GM19395 (cell line): ENCODE results near the gene C10orf53.
"Not testable (repeated sequence)": the region's sequence is repeated elsewhere in the genome, so short reads cannot be mapped to it uniquely, and the experiment has no call there.

Experiments used
- ATAC-seq: cut with Tn5 transposase; IDR thresholded peaks from one replicate; pipeline ENCODE4 v1.9.1; 2021; ENCODE audit warnings: mild to moderate bottlenecking, moderate library complexity; ENCODE audit not compliant: unreplicated experiment

The C10orf53 gene

DNA sequence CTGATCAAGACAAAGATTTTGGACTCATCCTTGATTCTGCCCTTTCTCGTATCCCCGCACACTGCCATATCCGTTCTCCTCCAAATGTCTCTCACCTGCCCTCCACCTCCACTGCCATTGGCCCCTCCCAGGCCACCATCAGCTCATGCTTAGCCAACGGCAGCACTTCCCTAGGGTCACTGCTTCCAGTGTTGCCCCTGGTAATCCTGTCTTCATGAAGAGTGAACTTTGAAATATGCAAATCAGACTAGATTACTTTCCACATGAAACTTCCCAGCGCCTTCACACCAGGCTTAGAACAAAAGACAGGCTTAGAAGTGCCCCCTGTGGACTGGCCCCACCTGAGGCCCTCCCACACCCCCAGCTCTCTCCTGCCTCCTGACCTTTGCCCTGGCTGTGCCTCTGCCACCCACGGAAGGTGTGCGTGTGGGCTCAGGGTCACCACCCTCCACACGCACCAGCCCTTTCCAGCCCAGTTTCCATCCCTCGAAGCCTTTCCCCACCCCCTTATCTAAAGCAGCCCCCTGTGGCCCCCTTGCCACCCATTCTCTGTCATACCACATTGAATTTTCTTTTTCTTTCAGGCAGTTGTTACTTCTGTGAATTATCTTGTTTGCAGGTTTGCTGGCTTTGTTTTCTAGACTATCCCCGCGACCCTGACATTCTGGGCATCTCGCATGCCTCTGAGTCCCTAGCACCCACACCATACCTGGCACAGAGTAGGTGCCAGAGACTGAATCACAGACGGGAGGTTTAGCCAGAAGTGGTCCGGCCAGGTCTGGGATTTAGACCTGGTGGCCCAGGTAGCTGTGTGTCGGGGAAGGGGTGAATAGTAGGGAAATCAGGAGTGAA is 26.8 kb upstream of the C10orf53 start:
- no peak for ATAC-seq

DNA sequence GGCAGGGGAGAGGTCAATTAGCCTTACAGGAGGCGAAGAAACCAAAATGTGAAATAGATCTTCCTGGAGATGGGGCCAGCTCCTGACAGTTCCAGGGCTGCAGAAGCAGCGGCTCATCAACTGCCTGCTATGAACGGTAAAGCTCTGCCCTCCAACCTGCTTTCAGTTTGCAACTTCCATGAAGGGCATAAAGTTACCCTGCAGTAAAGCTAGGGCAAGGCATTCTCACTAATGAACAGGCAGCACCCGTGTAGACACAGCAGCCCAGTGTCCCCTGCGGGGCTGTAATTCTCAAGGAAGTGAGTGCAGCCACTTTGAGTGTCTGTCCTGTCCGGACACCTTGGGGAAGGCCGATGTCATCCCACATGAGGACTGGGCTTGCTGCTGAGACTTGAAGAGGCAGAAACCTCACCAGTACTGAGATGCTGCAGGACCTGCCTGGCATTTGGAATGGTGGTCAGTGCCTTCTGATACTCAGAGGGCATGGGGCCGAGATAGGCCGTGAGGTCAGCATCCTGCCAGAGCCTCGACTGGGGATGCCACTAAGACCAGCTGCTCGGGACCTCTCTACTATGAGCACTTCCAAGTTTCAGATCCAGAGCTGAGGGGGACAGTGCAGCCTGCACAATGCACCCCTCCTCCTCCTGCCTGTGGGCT is 26.1 kb upstream of the C10orf53 start:
- ATAC-seq: no peak

DNA sequence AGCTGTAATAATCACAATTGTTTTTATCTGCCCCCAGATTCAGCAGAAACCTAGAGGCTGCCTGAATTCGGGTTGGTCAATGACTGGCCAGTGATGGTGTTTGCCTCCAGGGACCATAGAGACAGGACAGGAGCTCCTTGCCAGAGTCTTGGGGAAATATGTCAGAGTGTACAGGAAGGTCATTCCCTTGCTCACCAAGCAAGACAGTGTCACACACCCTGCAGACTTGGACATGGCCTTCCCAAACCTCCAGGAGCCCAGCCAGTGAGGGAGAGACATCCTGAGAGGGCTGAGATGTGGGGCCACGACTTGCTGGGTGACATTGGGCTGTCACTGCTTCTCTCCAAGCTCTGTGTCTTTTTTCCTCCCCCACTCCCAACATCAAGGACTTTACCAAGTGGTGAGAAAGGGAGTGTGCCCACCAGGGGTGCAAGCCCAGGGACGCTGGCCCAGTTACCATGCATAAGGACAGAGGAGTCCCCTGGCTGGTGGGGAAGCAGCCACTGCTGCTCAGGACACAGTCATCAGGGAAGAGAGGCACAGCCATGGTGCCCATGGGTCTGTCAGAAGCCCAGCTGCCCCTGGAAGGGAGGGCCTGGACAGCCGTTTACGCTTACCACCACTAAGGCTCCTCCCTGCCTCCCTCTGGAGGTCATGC is 25.3 kb upstream of the C10orf53 start:
- no peak for ATAC-seq

DNA sequence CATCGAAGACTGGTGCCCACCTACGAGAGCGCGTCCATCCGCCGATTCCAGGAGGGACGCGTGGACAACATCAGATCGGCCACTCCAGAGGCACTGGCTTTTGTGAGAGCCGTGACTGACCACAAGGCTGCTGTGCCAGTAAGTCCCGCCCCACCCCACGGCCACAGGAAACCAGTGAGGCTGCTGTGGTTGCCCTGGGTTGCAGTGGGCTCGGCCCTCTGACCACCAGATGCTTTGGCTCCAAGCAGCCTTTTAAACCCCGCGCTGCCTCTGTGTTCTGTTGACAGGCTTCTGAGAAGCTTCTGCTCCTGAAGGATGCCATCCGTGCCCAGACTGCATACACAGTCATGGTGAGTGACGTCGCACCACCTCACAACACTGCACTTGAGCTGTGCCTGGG is 24.4 kb upstream of the C10orf53 start:
- no peak for ATAC-seq

DNA sequence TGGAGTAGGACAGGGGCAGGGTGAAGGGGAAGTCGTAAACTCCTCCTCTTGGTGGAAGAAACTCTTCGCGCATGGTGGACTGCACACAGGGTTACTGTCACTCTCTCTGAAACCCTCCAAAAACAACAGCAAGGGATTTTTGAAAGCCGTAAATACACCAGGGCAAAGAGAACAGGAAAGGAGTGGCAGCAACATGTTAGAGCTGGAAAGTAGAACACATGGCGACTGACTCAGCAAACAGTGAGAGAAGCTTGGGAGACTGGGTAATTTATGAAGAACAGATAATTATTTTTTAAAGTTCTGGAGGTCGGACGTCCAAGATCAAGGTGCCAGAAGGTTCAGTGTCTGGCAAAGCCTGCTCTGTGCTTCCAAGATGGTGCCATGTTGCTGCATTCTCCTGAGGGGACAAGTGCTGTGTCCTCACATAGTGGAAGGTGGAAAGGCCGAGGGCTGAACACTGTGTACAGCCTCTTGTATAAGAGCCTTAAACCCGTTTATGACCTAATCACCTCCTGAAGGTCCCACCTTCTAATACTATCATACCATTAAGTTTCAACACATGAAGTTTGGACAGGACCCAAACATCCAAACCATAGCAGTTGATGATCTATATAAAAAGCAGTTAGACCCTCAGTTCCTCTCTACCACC is 22.5 kb upstream of the C10orf53 start:
- no peak for ATAC-seq

DNA sequence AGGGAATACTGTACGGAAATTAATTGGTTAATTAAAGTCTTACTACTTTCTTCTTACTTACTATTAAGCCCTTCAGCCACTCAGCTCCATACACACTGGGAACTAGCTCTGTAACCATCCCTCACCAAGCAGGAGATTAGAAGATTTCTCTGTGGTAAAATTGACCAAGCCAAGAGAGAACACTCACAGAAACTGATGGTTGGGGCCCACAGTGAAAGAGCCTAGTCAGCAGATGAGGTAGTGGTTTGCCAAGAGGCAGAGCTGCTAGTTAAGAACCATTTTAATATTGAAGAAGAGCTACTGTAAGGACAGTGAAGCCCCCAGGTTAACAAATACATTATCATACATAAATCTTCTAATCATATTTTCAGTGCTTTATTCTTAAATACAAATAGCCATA is 21.8 kb upstream of the C10orf53 start:
- ATAC-seq: no peak

DNA sequence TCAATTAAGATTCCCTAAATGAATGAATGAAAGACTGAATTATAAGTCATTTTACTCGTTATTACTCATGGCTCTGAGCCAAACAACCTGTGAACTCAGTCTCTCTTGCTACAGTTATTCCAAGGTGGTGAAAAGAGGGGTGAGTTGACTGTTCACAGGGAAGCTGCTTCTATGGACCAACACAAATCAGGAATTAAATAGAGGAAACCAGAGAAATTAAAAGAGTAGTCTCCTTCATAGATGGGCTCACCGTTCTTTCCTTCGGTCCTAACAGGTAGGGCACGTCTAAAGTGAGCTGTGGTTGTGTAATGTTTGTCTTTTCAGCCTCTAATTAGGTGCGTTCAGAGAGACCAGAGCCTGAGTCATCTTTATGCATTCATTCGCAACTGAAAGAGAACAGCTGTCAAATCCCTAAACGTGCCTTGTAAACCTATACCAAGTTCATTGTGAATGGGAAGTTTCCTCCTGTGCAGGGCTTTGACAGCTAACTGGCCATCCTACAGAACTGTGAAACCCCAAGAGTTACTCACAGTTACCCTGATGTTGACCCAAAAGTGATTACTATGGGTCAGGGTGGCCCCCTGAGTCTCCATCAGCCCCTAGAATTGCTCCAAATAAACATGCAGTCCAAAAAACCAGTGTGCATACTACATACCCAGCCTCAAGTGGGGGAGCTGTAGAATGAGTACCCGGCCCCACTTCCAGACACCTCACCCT is 18.2 kb upstream of the C10orf53 start:
- no peak for ATAC-seq

DNA sequence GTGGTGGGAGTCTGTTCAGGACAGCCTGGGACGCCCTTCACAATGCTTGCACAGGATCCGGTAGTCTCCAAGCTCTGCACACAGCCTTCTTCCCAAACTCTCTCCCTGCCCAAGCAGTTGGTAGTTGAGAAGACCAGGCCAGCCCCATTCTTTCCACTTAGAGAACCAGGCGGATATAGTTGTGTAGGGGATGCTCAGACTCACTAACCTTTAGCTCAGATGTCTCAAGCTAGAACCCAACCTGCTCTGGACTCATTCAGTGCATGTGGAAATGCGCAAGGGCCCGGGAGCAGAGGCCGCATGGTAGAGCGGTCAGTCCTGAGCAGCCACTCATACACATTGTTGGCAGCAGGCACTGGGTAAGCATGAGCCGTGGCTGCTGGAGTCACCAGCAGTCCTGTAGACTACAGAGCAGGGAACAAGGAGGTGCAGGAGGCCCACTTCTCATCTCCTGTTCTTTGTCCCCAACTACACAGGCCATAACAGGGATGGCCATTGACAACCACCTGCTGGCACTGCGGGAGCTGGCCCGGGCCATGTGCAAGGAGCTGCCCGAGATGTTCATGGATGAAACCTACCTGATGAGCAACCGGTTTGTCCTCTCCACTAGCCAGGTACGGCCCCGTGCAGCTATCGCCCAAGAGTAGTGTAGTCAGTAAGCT is 17.2 kb upstream of the C10orf53 start:
- no peak for ATAC-seq

DNA sequence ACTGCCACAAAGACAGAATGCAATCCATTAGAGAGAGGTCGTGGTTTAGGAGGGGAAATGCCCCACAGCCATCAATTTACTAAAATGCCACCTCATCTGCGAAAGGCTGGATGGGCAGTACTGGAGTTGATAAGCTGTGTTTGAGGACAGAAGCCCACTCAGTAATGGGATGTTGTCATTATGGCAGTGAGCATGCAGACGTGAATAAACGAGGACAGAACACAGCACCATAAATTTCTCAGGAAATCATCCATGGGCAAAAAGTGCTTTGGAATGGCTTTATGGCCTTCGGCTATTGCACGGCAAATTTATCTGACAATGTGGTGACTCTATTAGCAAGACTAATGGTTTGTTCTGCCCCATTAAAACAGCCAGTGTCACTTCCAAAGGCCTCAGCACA is 15.9 kb upstream of the C10orf53 start:
- ATAC-seq: no peak

DNA sequence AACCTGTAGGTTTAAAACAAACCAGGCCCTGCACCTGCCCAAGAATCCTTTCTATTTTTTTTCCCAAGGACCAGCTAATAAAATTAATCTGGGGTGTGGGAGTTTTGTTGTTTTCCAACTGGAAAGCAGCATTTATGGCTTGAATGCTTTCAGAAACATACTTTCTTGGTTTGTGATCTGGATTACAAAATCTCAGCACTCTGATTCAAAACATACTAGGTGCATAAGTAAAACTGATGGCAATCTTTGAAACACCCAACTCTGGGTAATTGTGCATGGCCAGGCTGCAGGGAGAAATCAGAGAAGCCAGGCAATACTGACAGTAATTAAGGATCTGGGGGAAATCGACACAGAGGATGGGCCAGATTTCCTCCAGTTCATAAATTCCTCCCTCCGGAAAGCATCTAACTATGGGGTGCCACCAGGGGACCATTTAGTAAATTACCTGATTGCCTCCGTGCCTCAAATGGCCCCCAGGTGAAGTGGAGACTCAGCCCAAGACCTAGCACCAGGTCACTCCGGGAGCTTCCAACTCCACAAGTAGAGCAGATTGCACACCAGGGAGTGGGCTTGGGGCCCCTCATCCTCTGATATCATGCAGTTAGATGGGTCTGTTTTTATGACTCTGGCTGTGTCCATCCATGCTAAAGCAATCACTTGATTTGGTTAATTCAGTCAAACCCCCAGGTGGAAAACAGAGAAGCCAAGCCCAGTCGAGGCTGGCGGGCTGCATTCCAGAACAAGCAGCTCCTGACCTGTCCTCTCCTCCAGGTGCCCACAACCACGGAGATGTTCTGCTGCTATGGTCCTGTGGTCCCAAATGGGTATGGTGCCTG is 15.2 kb upstream of the C10orf53 start:
- ATAC-seq: no peak

DNA sequence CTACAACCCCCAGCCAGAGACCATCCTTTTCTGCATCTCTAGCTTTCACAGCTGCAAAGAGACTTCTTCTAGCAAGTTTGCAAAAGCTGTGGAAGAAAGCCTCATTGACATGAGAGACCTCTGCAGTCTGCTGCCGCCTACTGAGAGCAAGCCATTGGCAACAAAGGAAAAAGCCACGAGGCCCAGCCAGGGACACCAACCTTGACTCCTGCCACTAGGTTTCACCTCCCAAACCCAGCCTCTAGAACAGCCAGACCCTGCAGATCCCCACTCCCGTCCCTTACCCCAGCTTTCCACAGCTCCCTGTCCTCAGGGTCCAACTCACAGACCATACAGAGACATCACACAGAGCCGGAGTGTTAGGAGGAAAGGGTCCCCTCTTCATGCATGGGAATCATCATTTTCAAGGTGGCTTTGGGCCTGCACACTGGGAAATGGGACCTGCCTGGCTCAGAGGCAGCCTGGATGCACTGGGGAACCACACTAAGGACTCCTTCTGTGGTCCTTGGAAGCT is 14.6 kb upstream of the C10orf53 start:
- ATAC-seq: no peak

DNA sequence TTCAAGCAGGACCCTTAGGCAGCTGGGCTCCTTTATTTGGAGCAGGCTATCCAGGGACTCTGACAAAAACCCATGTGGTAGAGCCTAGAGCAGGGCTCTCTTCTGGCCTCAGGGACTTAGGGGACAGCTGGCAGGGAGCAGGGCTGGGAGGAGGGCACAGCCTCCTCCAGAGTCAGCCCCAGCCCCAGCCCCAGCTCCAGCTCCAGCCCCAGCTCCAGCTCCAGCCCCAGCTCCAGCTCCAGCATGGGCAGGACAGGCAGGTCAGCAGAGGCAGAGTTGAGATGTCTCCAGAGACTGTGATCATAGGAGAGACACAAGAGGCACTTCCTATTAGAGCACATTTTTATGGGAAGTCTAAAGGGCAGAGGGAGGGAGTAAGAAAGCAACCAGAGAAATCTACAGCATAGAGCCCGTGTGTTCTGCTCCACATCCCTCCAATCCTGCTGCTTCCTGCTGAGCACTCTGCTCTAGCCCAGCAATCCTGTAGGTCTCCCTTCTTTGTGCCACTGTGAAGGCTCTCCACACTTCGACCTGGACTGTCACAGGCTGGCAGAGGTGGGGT is 13.3 kb upstream of the C10orf53 start:
- ATAC-seq: no peak

DNA sequence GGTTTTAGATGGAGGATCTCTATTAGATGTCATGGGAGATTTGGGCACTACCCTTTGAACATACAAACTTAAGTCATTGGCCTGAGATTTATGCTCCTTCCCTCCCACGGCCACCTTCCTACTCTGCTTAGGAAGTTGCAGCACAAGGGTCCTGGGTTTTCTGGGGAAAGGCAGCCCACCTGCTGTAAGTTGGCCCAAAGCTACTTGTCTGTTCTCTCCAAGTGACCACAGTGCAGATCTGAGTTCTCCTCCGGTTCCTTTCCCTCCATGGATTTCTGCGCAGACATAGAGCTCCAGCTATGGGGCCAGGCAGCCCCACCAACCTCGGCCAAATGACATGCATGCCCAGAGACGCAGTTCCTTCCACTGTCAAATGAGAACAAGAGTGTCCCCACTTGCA is 12.8 kb upstream of the C10orf53 start:
- no peak for ATAC-seq

DNA sequence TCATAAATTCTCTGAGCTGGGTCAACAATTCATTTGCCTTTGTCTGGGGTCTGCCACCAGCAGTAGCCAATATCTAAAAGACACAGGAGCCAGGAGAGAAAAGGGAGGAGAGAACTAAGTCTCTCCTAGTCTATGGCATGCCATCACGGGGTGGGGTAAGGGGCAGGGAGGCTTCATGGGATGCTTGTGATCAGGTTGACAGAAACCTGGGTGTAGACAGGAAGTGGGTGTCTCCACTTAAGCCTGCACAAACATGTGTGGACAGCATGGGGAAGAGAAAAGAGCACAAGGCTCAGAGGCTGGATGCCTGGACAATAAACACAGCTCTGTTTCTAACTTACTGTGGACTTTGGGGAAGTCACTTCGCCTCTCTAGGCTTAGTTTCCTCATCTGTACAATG is 11.5 kb upstream of the C10orf53 start:
- no peak for ATAC-seq

DNA sequence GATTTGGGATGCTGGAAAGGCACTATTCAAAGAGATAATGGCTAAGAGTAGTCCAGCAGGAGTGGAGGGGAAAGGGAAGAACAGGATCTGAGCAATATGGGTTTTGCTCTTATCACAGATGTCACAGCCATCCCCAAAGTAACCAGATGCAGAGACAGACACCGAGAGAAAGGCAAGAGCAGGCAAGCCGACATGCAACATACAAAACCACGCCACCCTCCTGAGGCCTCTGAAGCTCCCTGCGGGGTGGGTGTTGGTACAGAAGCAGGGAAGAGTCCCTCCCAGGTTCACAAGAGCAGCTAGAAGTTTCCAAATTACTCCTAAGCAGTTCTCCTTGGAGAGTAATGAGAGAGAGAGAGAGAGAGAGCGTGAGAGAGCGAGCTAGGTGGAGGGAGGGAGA is 10.8 kb upstream of the C10orf53 start:
- ATAC-seq: no peak

DNA sequence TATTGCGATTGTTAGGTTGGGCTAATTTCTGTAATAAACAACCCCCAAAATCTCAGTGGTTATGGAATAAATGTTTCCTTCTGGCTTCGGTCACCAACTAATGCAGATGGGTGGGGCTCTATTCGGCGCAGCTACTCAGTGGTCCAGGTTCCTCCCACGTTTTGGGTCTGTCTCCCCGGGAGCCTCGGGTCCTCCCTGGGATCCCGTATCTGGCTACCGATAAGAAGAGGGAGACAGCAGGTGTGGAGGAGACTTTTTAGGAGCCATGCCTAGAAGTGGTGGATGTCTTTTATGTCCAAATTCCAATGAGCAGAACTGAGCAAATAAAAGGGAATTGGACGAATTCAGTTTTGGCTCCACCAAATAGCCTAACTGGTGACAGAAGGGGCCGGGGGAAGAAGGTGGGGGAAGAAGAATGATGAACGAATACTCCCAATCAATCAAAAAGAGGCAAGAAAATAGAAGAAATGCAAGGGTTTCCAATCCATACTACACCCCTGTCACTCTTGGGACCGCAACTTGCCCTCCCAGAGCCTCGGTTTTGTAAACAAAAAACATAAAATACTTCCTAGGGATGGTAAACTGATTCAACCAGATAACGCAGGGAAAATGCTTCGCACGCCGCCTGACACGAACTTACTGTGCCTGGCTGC is 498 bp upstream of the C10orf53 start:
- ATAC-seq: no peak

DNA sequence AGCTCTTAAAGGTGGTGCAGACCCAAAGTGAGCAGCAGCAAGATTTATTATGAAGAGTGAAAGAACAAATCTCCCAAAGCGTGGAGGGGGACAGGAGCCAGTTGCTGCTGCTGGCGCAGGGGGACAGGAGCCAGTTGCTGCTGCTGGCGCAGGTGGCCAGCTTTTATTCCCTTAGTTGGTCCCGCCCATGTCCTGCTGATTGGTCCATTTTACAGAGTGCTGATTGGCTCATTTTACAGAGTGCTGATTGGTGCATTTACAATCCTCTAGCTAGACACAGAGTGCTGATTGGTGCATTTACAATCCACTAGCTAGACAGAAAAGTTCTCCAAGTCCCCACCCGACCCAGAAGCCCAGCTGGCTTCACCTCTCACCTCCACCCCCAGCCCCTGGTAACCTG is 3.0 kb downstream of the C10orf53 start:
- not testable (repeated sequence) for ATAC-seq

DNA sequence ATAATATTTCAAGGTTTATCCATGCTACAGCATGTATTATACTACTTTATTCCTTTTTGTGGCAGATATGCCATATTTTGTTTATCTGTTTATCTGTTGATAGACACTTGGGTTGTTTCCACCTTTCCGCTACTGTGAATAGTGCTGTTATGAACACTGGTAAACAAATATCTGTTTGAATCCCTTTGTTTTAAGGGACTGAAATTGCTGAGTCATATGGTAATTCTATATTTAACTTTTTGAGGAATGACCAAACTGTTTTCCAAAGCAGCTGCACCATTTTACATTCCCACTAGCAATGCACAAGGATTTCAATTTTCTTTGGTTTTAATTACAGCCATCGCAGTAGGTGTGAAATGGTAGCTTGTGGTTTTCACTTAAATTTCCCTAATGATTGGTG is 3.4 kb downstream of the C10orf53 start:
- ATAC-seq: no peak
